Hematopoietic multipotent progenitor cell treated with erythropoietin and hydrocortisone succinate and interleukin-3 and kit ligand, for 6 days (in vitro differentiated cells): ENCODE results near the gene ACAP1.

Experiments used
- DNase-seq: peaks from one replicate; pipeline ENCODE4 v3.0.0-alpha.2; 2015

Gene ACAP1

GRCh38 chr17:7312432-7313087 lies 23.8 kb upstream of the ACAP1 start:
- DNase-seq = no peak

GRCh38 chr17:7313088-7313889 lies 23.0 kb upstream of the ACAP1 start:
- DNase-seq = peak; percentile 51

GRCh38 chr17:7313890-7314718 lies 22.2 kb upstream of the ACAP1 start:
- DNase-seq = peak; percentile 49

- DNase-seq = peak; percentile 94
Measured at GRCh38 chr17:7314719-7315569, 21.4 kb upstream of the ACAP1 start, which contains the start of gene GPS2. GPS2 (minus strand) TSS chr17:7315360; CDS start chr17:7315052, 308 bp downstream.

GRCh38 chr17:7315570-7316235 lies 20.6 kb upstream of the ACAP1 start:
- DNase-seq = peak; percentile 15

- DNase-seq = no peak
Measured at GRCh38 chr17:7317161-7317803, 19.0 kb upstream of the ACAP1 start.

GRCh38 chr17:7318121-7318860 lies 18.0 kb upstream of the ACAP1 start:
- DNase-seq = no peak

- no peak for DNase-seq
Measured at GRCh38 chr17:7321466-7321865, 14.9 kb upstream of the ACAP1 start.

- DNase-seq = no peak
Measured at GRCh38 chr17:7322520-7323194, 13.7 kb upstream of the ACAP1 start.

GRCh38 chr17:7323731-7324437 lies 12.4 kb upstream of the ACAP1 start:
- DNase-seq = peak; percentile 59

- no peak for DNase-seq
Measured at GRCh38 chr17:7324438-7324779, 11.9 kb upstream of the ACAP1 start.

- no peak for DNase-seq
Measured at GRCh38 chr17:7325031-7325528, 11.2 kb upstream of the ACAP1 start.

GRCh38 chr17:7326186-7326585 lies 10.1 kb upstream of the ACAP1 start:
- DNase-seq = no peak

- no peak for DNase-seq
Measured at GRCh38 chr17:7327056-7327455, 9.3 kb upstream of the ACAP1 start.

- DNase-seq = no peak
Measured at GRCh38 chr17:7327501-7327900, 8.8 kb upstream of the ACAP1 start.

GRCh38 chr17:7328009-7328408 lies 8.3 kb upstream of the ACAP1 start:
- DNase-seq = no peak

- peak; percentile 49 for DNase-seq
Measured at GRCh38 chr17:7328840-7329373, 7.4 kb upstream of the ACAP1 start, which contains the start of gene NEURL4. NEURL4 (minus strand) TSS chr17:7329335; CDS start chr17:7329312, 23 bp downstream.

GRCh38 chr17:7329374-7329996 lies 6.8 kb upstream of the ACAP1 start:
- DNase-seq = peak; percentile 98
